ENCODE results near the gene ACBD6.

- TF ChIP-seq CTCF (IDR thresholded peaks at IDR 0.05) (no peak), EP300 (IDR thresholded peaks at IDR 0.05) (no peak)
These were observed 57.9 kb downstream of the ACBD6 start for GRCh38 chr1:180444522-180444921.
